ENCODE data around the gene SLC22A5. TPM values are rescaled to one million over a fixed set of nuclear protein-coding genes. Genes with fewer than 3 reads are reported as not detected.

Gene SLC22A5
- total and polyA plus RNA-seq, 9 of the 15 experiments (the other 6 are each of a cell fraction or from before 2014, with no cell fraction given), result 3.0 to 16.6 (median 8.3) TPM

DNA sequence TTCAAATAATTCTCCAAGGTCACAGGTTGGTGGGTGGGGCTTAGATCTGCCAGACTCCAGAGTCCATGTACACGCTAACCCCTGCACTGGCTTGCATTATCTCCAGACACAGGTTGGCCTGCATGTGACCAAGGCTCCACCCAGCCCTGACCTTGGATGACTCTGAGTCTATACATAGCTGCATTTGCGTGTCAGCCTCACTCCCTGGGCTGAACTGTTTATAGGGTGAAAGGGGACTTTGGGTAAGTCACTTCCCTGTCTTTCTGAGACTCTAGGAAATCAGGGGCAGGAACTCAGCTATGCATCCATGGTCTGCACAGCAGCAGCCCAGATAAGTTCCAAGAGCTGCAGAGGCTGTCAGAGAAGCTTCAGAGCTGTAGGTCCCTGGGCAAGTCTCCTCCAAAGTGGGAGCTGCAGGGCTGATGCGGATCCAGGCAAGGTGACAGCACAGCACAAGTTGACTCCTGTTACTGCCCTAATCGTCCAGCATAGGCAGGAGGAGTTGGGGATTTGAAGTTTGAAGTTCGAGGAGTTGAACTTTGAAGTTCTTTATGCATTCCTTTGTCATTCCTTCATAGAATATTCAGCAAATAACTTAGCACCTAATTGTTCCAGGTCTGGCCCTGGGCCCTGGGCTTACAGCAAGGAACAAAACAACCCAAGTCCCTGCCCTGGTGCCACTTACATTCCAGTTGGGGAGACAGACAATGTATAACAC is 53.4 kb downstream of the SLC22A5 start (continued):
- TF ChIP-seq DEAF1 (CRISPR knock-in tag; IDR thresholded peaks at IDR 0.05), result 0 out of 2 replicates have a peak, but pooled peaks have one; percentile 16
- TF ChIP-seq ZNF511 (CRISPR knock-in tag; IDR thresholded peaks at IDR 0.05), result peak; percentile 53; the same call in 1 of the 2 replicates
- no peak for TF ChIP-seq POLR2G (IDR thresholded peaks at IDR 0.05; ENCODE audit: low read depth, low read length)
- no peak for TF ChIP-seq CREBBP (IDR thresholded peaks at IDR 0.05; ENCODE audit: low read depth, low read length)
- TF ChIP-seq PHF21A (IDR thresholded peaks at IDR 0.05; ENCODE audit: borderline replicate concordance, low read depth), result peak; percentile 75; the same call in 1 of the 2 replicates
- no peak for TF ChIP-seq IRF1 (CRISPR knock-in tag; IDR thresholded peaks at IDR 0.05; ENCODE audit: borderline replicate concordance)
- TF ChIP-seq, protein P1, sequence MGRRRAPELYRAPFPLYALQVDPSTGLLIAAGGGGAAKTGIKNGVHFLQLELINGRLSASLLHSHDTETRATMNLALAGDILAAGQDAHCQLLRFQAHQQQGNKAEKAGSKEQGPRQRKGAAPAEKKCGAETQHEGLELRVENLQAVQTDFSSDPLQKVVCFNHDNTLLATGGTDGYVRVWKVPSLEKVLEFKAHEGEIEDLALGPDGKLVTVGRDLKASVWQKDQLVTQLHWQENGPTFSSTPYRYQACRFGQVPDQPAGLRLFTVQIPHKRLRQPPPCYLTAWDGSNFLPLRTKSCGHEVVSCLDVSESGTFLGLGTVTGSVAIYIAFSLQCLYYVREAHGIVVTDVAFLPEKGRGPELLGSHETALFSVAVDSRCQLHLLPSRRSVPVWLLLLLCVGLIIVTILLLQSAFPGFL (CRISPR knock-in tag; IDR thresholded peaks at IDR 0.05), result no peak
- peak; percentile 96 for TF ChIP-seq RNF2 (IDR thresholded peaks at IDR 0.05)
- no peak for TF ChIP-seq ZNF695 (CRISPR knock-in tag; IDR thresholded peaks at IDR 0.05)
- TF ChIP-seq RUNX1 (IDR thresholded peaks at IDR 0.05; ENCODE audit: low read depth), result peak; percentile 78; the same call in 1 of the 2 replicates
- no peak for TF ChIP-seq MCM3 (IDR thresholded peaks at IDR 0.05)
- no peak for TF ChIP-seq PCBP1 (IDR thresholded peaks at IDR 0.05; ENCODE audit: low read depth, low read length, poor library complexity, severe bottlenecking)
- no peak for TF ChIP-seq ZNF347 (CRISPR knock-in tag; IDR thresholded peaks at IDR 0.05; ENCODE audit: low read depth)
- TF ChIP-seq, protein P2, sequence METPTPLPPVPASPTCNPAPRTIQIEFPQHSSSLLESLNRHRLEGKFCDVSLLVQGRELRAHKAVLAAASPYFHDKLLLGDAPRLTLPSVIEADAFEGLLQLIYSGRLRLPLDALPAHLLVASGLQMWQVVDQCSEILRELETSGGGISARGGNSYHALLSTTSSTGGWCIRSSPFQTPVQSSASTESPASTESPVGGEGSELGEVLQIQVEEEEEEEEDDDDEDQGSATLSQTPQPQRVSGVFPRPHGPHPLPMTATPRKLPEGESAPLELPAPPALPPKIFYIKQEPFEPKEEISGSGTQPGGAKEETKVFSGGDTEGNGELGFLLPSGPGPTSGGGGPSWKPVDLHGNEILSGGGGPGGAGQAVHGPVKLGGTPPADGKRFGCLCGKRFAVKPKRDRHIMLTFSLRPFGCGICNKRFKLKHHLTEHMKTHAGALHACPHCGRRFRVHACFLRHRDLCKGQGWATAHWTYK (CRISPR knock-in tag; IDR thresholded peaks at IDR 0.05), result peak; percentile 86; the same call in 1 of the 2 replicates
- TF ChIP-seq, protein P3, sequence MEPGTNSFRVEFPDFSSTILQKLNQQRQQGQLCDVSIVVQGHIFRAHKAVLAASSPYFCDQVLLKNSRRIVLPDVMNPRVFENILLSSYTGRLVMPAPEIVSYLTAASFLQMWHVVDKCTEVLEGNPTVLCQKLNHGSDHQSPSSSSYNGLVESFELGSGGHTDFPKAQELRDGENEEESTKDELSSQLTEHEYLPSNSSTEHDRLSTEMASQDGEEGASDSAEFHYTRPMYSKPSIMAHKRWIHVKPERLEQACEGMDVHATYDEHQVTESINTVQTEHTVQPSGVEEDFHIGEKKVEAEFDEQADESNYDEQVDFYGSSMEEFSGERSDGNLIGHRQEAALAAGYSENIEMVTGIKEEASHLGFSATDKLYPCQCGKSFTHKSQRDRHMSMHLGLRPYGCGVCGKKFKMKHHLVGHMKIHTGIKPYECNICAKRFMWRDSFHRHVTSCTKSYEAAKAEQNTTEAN (CRISPR knock-in tag; IDR thresholded peaks at IDR 0.05), result no peak
- no peak for TF ChIP-seq SREBF2 (CRISPR knock-in tag; IDR thresholded peaks at IDR 0.05)
- TF ChIP-seq KDM1A (IDR thresholded peaks at IDR 0.05), result peak; percentile 95
- TF ChIP-seq XRCC3 (IDR thresholded peaks at IDR 0.05), result no peak
- TF ChIP-seq, protein P4, sequence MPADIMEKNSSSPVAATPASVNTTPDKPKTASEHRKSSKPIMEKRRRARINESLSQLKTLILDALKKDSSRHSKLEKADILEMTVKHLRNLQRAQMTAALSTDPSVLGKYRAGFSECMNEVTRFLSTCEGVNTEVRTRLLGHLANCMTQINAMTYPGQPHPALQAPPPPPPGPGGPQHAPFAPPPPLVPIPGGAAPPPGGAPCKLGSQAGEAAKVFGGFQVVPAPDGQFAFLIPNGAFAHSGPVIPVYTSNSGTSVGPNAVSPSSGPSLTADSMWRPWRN (IDR thresholded peaks at IDR 0.05; ENCODE audit: low read depth), result peak; percentile 69
- TF ChIP-seq ZNF140 (CRISPR knock-in tag; IDR thresholded peaks at IDR 0.05), result no peak
- peak; percentile 89 for TF ChIP-seq KLF16 (IDR thresholded peaks at IDR 0.05)
- TF ChIP-seq ZNF224 (CRISPR knock-in tag; IDR thresholded peaks at IDR 0.05), result no peak
